Ramos (cell line): ENCODE results near the gene DSG4.

Experiments
- in situ Hi-C: fragments of 300-500 bp; cut with MboI; formaldehyde crosslinking; loops from one replicate; pipeline ENCODE4 v1.14.3; 2022; ENCODE audit warnings: low sequenced_read_pairs; ENCODE audit not compliant: unreplicated experiment

The DSG4 gene

GRCh38 chr18:31407649-31408048, 31.1 kb downstream of the DSG4 start:
- in situ Hi-C loops, result no loop called here

- in situ Hi-C loops, result no loop called here
Measured at GRCh38 chr18:31409276-31409675, 32.7 kb downstream of the DSG4 start.

GRCh38 chr18:31410716-31411483, 34.3 kb downstream of the DSG4 start:
- in situ Hi-C loops, result no loop called here

GRCh38 chr18:31413137-31413536, 36.6 kb downstream of the DSG4 start:
- in situ Hi-C loops, result no loop called here

- in situ Hi-C loops, result no loop called here
Measured at GRCh38 chr18:31417850-31418249, 41.3 kb downstream of the DSG4 start.

- in situ Hi-C loops, result no loop called here
Measured at GRCh38 chr18:31419457-31419932, 42.9 kb downstream of the DSG4 start.

- in situ Hi-C loops, result no loop called here
Measured at GRCh38 chr18:31420032-31420431, 43.5 kb downstream of the DSG4 start.

GRCh38 chr18:31420524-31420923, 43.9 kb downstream of the DSG4 start:
- in situ Hi-C loops, result no loop called here

GRCh38 chr18:31424383-31424988, 47.9 kb downstream of the DSG4 start:
- in situ Hi-C loops, result no loop called here

GRCh38 chr18:31426021-31426420, 49.4 kb downstream of the DSG4 start:
- in situ Hi-C loops, result no loop called here

GRCh38 chr18:31426871-31427406, 50.4 kb downstream of the DSG4 start:
- in situ Hi-C loops, result no loop called here

- in situ Hi-C loops, result no loop called here
Measured at GRCh38 chr18:31428211-31428610, 51.6 kb downstream of the DSG4 start.

GRCh38 chr18:31429623-31430022, 53.0 kb downstream of the DSG4 start:
- in situ Hi-C loops, result no loop called here

GRCh38 chr18:31430072-31430471, 53.5 kb downstream of the DSG4 start:
- in situ Hi-C loops, result no loop called here

GRCh38 chr18:31430554-31430953, 54.0 kb downstream of the DSG4 start:
- in situ Hi-C loops, result no loop called here

- in situ Hi-C loops, result no loop called here
Measured at GRCh38 chr18:31432316-31432715, 55.7 kb downstream of the DSG4 start.

GRCh38 chr18:31436825-31437224, 60.2 kb downstream of the DSG4 start:
- in situ Hi-C loops, result no loop called here

GRCh38 chr18:31438402-31438801, 61.8 kb downstream of the DSG4 start:
- in situ Hi-C loops, result no loop called here

- in situ Hi-C loops, result no loop called here
Measured at GRCh38 chr18:31439807-31440325, 63.3 kb downstream of the DSG4 start.

- in situ Hi-C loops, result no loop called here
Measured at GRCh38 chr18:31440787-31441186, 64.2 kb downstream of the DSG4 start.

GRCh38 chr18:31441493-31441892, 64.9 kb downstream of the DSG4 start:
- in situ Hi-C loops, result no loop called here
